Activated CD4-positive, CD25-positive, alpha-beta regulatory T cell treated with anti-CD3 and anti-CD28 coated beads, Interleukin-2, amount 50 U/mL, for 16 hours (primary cell): ENCODE data around the gene TRIP11.

Experiments
- DNase-seq: peaks from one replicate; pipeline ENCODE4 v3.0.0-alpha.2; 2020; ENCODE audit warnings: low read depth, low spot score

Gene TRIP11

DNA sequence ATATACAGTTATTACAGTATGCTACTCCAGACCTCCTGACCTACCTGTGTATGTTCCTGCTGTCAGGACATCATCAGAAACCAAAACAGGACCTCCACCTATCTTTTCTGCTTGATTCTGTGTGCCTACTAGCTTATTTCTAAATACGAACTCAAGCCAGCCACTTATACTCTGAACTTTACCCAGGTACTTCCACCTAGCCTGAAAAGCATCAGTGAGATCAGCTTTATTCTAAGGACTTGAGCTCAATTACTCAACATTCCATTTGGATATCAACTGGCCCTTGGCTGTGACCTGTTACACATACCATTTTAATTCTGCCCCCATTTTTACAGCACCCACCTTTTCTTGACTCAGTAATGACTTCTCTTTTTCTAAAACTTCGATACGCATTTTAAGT, 29.2 kb downstream of the TRIP11 start:
- DNase-seq: no peak

DNA sequence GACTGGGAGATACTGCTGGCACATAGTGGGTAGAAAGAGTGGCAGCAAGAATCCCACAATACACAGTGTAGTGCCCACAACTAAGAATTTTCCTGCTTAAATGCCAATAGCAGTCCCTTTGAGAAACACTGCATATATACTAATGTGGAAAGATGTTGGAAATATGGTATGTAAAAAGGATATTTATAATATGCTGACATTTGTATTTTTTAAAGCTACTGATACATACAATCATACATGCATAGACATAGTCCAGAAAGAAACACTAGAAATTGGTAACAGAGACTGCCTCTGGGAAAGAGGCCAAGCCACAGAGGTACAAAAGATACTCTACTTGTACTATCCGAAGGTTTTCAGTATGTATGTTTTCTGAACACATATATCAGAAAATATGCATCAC, 30.3 kb downstream of the TRIP11 start:
- no peak for DNase-seq

DNA sequence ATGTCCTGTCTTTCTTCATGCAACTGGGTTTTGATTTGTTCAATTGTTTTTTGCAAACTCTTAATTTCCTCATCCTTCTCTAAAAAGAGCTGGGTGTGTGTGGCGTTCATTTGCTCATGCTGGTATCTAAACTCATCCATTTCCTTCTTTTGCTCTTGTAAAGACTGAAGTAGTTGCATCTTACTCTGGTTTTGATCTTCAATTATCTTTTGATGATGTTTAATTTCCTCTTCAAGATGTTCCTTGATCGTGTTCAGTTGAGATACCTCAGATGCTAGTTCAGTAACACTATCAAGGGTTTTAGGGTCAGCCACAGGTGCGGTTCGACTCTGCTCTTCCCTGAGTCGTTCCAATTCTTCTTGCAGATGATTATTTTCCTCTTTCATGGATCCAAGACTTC, 34.8 kb downstream of the TRIP11 start:
- DNase-seq: no peak

DNA sequence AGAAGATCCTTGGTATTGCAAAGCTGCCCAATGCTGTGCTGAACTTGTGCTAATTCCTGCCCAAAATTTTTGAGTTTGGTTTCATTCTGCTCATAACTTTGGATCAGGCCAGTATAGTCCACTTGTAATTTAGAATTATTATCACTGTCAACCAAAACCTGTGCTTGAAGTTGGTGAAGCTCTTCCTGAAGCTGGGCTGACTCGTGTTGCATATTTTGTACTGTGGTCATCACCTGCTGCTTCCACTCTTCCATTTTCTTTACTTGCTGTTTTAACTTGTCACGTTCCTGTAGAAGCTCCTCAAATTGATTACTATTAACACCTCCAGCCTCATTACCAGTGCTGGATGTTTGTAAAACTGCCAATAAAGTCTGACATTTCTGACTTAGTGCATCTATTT, 35.8 kb downstream of the TRIP11 start:
- no peak for DNase-seq

DNA sequence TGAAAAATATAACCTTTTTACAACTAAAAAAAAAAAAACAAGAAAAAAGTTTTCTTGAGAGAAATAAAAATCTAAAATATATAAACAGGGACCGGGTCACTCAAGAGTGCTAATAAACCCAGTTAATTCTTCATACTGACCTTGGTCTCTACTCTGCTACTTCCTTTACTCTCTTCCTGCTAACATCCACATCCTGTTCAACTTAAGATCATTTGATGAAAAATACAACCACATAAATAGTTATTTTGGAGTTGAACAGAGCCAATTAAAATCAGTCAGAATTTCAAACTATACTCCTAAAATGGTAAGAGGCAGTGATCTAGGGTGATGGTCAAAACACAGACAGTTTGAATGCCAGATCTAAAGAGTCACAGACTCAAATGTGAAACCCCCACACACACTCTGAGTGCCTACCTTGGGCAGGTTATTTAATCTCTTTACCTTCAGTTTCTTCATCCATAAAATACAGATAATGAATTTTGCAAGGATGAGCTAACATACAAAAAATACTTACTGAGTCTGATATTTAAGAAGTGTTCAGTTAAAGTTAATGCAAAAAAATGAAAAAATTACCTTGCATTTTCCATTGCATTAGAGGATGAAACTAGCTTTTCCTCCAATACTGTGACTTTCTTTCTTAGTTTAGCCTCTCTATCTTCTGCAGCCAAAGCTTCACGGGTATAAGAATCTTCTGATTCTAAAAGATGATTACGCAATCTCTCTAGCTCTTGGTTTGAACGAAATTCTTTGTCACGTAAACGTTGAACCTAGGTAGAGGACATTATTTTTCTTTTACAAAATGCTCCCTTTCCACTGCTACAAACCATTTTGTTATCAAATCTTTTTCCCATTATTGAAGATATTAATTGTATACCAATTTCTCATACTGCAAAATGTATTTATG, 40.9 kb downstream of the TRIP11 start:
- no peak for DNase-seq

DNA sequence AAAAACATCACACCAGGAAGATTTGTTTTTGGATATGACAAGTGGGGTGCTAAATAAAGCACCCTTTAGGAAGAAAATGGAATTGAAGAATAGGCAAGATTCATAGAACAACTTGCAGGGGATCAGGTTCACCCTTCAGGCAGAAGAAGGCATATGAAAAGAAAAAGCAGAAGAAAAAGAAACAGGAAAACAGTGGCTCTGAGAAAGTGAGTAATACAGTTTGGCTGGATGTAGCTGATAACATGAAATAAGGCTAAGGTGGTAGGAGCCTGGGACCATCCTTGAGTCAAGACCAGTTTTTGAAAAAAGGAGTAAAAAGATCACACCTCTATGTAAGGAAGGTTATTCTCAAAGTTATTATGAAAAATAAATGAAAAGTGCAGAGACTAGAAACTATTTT, 42.4 kb downstream of the TRIP11 start:
- DNase-seq: no peak

DNA sequence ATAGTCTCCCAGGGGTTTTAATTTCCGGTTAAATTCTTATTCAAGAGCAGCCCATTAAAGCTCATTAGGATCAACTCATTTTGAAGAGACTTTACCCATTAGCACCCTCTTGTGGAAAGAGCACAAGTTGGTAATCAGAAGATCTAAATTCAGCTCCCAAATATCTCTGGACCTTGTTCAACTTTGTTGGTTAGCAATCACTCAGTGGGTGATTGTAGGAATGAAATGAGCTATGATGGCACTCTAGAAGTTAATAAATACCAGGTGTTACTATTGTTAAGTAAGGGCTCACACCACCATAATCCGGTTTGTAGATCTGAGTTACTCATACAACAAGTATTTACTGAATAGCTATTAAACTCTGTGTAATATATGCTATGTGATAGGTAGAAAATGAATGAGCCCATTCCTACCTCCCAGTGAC, 42.9 kb downstream of the TRIP11 start:
- no peak for DNase-seq

DNA sequence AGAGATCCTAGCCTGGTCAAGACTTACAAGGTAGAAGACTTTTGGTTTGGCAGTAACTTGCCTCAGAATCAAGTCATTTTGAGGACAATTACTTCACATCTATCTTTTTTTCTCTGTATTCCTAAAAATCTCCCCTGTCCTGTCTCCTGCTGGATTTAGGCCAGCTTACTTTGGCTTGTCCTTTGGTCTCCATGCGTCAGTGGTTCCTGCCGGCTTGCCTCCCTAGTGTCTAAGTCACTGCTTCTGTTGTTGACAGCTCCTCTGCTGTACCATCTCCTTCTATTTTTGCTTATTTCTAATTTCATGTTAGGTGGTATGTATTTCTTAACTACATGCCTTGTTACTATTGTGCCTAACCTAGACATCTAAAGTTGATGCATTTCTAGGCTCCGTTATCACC, 52.7 kb downstream of the TRIP11 start:
- no peak for DNase-seq

DNA sequence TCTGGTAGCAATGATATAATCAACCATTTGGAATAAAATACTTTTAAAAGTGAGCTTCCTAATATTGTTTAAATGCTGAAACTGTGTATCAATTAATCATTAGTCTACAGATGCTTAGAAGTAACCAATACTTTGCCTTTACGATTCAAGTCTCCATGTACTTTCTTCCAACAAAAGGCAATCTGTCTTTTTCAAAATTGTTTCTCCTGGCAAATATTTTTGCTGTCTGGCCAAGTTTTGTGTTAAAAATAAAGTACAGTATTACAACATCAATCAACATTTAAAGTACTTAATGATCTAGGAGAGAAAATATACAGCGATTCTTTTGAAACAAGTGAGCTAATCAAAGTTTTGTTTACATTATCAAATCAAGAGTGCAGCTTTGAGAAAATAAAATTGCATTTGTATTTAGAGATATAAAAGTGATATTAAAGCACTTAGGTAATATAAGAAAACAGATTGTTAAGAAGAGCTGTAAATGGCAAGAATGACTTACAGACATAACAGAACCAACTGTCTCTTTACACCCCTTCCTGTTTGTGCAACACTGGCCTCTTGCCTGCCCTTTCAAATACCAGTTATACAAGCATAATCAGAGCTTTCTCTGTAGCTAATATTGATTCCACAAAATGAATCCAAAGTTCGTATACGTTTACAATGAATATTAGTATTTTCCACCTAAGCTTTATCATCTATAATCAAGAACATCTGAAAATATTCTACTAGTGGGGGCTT, 54.2 kb downstream of the TRIP11 start:
- DNase-seq: no peak

DNA sequence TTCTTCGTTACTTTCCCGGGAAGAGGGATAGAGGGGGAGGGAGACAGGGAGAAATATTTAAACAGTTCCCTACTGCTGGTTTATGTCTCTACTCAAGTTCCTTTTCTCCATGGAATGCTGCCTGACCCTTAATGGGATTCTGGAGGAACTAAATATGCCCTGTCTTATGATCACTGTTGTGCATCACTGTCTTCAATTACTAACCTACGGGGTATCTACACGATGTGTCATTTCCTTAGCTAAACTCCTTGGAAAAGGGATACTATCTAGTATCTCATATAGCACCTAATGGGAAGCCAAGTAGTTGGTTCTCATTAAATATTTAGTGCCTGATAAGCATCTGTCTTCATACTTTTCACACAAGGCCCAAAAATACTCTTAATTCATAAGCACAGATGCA, 54.9 kb downstream of the TRIP11 start:
- DNase-seq: no peak

DNA sequence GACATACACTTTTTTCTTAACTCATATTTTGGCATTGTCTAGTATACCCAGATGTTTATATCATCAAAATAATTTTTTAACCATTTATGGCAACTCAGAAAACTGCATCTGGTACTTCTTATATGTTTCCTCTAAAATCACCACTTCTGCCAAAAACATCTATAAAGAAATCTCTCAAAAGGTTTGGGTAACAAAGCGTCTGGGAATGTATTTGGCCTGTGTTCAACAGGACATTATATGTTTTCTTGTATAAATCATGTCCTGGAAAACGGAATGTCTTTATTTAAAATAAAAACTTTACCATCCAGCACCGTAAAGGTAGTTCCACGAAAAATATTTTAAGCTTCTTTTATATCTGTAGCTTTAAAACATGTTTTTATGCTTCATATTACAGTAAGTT, 56.3 kb downstream of the TRIP11 start:
- DNase-seq: no peak

DNA sequence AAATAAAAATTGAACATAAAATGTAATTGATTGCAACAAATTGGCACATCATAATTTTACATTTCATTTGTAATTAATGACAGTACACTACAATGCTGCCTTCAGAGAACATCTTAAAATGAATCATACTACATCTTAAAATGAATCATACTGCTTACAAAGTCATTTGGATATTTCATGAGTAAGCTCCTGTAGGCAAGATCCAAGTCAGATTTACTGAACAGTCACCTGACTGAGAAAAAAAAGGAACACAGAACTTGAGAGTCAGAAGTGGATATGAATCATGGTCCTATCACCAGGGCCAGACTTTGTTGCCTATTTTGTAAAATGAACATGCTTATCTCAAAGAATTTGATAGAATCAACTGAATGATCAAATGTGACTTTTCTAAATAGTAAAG, 59.7 kb downstream of the TRIP11 start:
- DNase-seq: no peak

DNA sequence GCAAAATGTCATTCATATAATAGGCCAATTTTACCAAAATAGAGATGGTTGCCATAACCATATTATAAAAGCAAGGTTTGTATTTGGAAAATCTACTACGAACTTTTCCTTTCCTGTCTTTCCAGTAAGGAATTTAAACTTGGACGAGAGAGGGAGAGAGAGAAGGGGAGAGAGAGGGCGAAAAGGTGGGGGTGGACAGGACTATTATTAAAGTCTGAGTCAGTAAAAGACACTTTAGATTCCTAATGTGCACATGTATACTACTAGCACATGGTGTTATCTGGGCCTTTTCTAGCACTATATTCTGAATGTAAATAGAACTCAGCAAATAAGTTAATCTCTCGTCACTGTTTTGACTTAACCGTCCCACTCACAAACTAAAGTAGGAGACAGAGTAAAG, 62.0 kb downstream of the TRIP11 start:
- DNase-seq: no peak

DNA sequence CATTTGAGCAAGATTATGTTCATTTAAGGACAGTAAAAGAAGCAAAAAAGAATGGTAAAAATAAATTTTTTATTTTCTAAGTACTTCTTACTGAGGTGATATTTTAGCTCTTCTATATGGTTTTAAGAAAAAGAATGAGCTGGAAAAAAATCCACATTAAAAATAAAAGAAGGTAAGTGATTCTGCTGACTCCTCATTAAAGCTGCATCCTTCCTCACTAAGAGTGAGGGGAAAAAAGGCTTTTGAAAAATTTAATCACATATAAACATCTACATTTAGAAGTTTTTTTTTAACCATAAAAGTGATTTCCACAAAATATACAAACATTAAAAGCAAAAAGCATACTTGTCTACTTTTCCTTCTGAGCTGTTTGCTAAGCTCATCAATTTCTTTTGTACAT, 64.1 kb downstream of the TRIP11 start:
- DNase-seq: no peak

DNA sequence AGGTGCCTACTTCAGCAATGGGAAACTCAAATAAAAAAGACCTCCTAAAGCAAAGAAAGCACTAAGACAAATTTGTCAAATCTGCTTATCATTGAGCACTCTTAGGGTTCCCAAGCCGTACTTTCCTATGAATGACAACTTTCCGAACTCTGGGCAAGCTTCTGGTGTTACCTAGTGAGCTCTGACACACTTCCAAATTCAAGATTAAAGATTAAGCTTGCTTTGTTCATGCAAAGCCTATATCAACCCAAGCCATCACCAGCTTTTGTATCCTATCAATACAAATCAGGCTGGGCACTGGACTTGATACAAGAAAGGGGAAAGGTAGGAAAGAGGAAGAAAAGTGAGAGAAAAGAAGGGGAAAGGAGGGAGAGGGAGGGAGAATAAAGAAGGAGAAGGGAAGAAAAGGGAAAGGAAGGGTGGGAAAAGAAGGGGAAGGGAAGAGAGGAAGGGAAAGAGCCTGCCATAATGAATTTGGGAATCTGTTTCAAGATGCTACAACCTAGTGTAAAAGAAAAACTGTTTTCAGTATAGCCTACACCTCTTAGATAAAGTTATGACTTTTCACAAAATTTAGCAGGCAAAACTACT, 68.6 kb downstream of the TRIP11 start:
- DNase-seq: no peak

DNA sequence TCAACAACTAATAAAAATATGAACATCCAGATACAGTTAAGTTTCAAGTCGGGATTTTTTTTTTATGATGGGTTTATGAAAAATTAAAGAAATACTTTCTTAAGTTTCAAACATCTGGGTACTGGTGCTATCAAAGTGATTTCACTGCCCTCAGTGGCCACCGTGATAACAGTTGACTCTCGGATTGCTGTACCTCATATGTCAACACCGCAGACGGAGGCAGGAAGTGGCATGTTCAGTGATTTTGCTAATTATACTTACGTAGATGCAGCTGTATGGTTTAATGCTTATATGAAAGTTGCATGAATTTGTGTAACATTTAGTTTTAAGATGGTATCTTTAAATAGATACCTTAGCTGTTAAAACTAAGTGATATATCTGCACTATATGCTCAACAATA, 71.6 kb downstream of the TRIP11 start:
- DNase-seq: peak; percentile 25

DNA sequence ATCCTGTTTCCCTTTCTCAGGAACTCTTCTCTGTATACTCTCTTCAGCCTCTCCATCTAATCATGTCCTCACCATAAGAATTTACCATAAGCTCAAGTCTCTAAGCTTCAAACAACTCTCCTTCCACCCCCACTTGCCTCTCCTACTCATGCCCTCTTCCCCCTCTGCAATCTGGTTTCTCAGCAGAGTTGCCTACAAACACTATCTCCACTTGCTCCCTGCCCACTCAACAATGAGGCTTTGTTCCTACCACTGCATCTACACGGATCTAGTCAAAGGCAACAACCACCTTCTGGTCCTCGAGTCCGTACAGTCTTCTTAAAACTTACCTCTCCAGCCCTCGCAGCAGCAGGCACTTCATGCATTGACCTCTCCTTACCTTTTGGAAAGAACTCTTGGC, 75.1 kb downstream of the TRIP11 start:
- DNase-seq: no peak

DNA sequence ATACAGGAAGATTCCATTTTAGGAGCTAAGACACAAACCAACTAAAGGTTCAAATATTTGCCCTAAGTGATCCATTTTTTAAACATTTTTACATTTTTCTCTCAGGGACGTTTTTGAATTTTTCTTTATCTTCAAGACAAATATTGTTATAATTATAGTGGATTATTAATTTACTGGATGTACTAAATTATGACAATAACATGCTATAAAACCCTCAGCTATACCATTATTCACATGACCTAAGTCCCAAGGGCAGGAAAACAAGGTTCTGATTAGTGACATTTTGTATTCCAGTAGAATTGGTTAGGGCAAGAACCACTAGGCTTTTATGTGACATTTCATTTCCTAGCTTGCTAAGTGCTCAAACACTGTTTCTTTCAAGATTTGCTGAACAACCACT, 75.8 kb downstream of the TRIP11 start:
- no peak for DNase-seq

DNA sequence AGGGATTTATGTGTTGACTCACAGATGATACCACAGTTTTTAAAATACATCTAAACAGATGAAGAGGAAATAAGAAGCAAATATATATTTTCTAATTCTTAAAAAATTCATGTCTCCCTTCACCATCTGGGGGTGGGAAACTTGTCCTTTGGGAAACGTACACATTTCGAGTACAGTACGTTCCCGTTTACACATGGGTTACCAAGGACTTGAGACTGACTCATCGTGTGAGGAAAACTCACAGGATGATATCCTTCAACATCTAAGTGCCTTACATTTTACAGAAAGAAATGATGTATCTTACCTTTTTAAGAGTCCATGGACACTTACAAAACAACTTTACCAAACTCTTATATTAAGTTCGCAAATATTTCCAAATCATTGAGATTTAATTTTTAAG, 76.4 kb downstream of the TRIP11 start:
- DNase-seq: no peak

DNA sequence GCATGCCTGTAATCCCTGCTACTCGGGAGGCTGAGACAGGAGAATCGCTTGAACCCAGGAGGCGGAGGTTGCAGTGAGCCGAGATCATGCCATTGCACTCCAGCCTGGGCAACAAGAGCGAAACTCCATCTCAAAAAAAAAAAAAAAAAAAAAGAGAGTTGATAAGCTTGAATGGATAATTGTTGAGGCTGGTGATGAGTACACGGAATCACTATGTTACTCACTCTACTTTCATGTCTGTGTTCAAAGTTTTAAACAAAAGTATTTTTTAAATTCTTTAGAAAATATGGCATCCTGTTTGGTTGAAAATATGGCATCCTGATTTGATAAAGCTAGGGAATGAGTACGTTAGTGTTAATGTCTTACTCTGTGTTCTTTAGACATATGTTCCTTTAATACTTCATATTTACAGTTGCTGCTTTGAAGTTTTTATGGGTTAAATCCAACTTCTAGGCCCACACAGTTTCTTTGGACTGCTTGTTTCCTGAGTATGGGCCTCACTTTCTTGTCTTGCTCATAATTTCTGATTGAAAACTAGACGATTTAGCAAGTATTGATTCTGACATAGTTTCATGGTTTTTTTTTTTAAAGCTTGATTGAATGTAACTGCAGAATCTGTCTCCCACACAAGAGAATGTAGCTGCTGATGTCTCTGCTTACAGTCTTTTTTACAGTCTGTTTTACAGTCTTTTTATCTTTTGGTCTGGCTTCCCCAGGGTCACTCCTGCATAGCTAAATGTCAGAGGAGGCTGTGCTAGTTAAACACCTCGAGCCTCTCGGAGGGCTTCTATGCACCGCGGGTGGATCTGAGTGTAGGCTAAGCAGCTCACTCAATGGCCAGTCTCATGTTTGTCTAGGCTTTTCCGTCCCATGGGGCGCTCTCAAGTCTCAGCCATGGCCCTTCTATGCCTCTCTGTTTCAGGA, 78.3 kb downstream of the TRIP11 start:
- no peak for DNase-seq

DNA sequence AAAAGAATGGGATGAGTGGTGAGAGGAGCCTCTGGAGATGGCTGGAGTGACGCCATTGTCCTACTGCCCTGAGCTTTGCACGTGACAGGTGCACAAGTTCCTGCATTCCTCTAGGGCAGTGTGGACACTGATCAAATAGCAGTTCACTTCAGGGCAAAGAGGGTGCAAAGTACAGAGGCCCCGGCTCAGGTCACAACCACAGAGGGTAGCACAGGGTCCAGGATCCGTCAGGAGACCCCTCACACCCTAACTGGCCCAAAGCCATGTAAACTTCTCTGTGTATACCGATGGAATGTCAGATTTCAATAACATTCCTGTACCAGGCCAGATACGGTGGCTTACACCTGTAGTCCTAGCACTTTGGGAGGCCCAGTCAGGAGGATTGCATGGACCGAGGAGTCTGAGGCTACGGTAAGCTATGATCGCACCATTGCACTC, 82.0 kb downstream of the TRIP11 start:
- DNase-seq: no peak

DNA sequence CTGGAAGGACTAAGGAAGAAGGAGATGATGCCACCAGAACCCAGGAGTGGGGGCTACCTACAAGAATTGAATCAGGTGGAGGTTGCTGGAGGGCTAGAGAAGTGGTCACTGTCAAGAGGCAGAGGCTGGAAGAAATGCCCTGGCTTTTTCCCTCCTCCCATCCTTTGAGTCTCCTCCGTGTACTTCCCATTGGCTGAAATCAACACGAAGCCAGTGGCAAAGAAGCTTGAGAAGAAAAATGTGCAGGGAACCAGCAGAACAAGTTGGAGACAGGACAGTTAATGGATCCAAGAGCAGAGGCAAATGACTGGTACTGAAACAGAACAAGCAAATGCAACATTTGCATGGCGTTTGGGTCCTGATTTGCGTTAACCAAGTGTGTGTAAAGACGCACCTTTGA, 83.2 kb downstream of the TRIP11 start:
- DNase-seq: no peak
